Measurements from ENCODE around the gene VGLL2.

VGLL2 gene

DNA sequence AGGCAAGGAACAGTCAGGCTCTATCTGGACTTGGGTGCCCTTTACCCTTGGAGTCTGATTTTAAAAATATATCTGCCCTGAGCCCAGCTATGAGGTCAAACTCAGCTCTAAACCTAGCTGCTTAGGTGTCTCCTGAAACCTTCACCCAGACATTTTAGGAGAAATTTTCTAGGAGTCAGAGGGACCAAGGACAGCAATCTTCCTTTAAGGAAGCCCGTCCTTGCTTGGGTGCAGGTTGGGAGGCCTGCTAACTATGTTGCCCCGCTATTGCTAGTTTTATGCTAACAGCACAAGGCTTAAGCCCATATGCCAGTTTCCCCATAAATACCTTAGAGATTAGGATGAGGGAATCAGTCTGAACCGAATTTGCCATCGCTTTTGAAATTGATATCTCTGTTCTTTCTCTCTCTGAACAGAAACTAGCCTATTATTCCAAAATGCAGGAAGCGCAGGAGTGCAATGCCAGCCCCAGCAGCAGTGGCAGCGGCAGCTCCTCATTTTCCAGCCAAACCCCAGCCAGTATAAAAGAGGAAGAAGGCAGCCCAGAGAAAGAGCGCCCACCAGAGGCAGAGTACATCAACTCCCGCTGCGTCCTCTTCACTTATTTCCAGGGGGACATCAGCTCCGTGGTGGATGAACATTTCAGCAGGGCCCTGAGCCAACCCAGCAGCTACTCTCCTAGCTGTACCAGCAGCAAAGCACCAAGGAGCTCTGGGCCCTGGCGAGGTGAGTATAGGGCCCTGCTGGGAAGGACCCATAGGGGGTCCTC, 2.6 kb downstream of the VGLL2 start:
- Histone ChIP-seq H3K4me1 (ENCODE audit: insufficient read depth, low read length, poor library complexity, severe bottlenecking) (no peaks in the 10 kb centered on the region), H2AFZ (ENCODE audit: low read length) (no peak overlapping the region), H3K4me2 (ENCODE audit: low read depth, low read length, poor library complexity, severe bottlenecking) (no peak overlapping the region), H3K9me3 (ENCODE audit: insufficient read depth, low read depth, low read length) (no peaks in the 10 kb centered on the region), H3F3A (ENCODE audit: low read depth) (no peaks in the 10 kb centered on the region), H4K20me1 (ENCODE audit: insufficient read depth, low read length, poor library complexity, severe bottlenecking) (no peaks in the 10 kb centered on the region), H3K4me3 (ENCODE audit: low read length, poor library complexity, severe bottlenecking) (no peak overlapping the region), H3K36me3 (ENCODE audit: insufficient read depth, low read length) (no peaks in the 10 kb centered on the region), H3K79me2 (ENCODE audit: insufficient read depth, low read length) (no peaks in the 10 kb centered on the region), H3K9me2 (replicated peaks; ENCODE audit: low read depth, low read length) (no peaks in the 10 kb centered on the region), H3K9ac (ENCODE audit: low read depth, low read length, poor library complexity, severe bottlenecking) (no peak overlapping the region), H3K27me3 (ENCODE audit: insufficient read depth, low read length, poor library complexity, severe bottlenecking) (no peaks in the 10 kb centered on the region)
- TF ChIP-seq, protein P1, sequence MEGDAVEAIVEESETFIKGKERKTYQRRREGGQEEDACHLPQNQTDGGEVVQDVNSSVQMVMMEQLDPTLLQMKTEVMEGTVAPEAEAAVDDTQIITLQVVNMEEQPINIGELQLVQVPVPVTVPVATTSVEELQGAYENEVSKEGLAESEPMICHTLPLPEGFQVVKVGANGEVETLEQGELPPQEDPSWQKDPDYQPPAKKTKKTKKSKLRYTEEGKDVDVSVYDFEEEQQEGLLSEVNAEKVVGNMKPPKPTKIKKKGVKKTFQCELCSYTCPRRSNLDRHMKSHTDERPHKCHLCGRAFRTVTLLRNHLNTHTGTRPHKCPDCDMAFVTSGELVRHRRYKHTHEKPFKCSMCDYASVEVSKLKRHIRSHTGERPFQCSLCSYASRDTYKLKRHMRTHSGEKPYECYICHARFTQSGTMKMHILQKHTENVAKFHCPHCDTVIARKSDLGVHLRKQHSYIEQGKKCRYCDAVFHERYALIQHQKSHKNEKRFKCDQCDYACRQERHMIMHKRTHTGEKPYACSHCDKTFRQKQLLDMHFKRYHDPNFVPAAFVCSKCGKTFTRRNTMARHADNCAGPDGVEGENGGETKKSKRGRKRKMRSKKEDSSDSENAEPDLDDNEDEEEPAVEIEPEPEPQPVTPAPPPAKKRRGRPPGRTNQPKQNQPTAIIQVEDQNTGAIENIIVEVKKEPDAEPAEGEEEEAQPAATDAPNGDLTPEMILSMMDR (conservative IDR thresholded peaks at IDR 0.05; ENCODE audit: low read length), result no peak
- no peak for TF ChIP-seq EZH2phosphoT487 (IDR thresholded peaks at IDR 0.05; ENCODE audit: borderline replicate concordance)

DNA sequence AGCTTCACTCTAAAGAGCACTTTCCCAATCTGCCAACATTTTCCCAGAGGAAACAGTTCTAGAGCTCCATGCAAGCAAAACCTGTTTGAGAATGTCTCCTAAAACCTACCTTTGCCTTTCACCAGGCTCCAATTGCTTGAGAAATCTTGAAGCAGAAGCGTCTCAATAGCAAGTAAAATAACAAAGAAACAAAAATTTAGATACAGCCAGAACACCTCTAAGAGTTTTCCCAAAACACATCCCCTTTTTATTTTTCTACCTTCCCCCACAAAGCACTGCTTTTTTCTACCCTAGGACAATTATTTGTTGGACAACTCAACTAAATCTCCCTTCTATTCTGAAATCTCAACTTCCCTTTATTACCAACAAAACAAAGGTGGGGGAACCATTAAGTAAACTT, 3.6 kb downstream of the VGLL2 start:
- Histone ChIP-seq H3K79me2 (ENCODE audit: insufficient read depth, low read length) (no peaks in the 10 kb centered on the region), H3K4me3 (ENCODE audit: low read length, poor library complexity, severe bottlenecking) (no peak overlapping the region), H3K9ac (ENCODE audit: low read depth, low read length, poor library complexity, severe bottlenecking) (no peak overlapping the region), H3K4me2 (ENCODE audit: low read depth, low read length, poor library complexity, severe bottlenecking) (no peak overlapping the region), H3K27me3 (ENCODE audit: insufficient read depth, low read length, poor library complexity, severe bottlenecking) (no peaks in the 10 kb centered on the region), H4K20me1 (ENCODE audit: insufficient read depth, low read length, poor library complexity, severe bottlenecking) (no peaks in the 10 kb centered on the region), H3K36me3 (ENCODE audit: insufficient read depth, low read length) (no peaks in the 10 kb centered on the region), H3K4me1 (ENCODE audit: insufficient read depth, low read length, poor library complexity, severe bottlenecking) (no peaks in the 10 kb centered on the region), H3K9me3 (ENCODE audit: insufficient read depth, low read depth, low read length) (no peaks in the 10 kb centered on the region), H3K9me2 (replicated peaks; ENCODE audit: low read depth, low read length) (no peaks in the 10 kb centered on the region), H2AFZ (ENCODE audit: low read length) (no peak overlapping the region), H3F3A (ENCODE audit: low read depth) (no peaks in the 10 kb centered on the region)
- TF ChIP-seq EZH2phosphoT487 (IDR thresholded peaks at IDR 0.05; ENCODE audit: borderline replicate concordance), result no peak
- TF ChIP-seq, protein P1 (conservative IDR thresholded peaks at IDR 0.05; ENCODE audit: low read length), result no peak

DNA sequence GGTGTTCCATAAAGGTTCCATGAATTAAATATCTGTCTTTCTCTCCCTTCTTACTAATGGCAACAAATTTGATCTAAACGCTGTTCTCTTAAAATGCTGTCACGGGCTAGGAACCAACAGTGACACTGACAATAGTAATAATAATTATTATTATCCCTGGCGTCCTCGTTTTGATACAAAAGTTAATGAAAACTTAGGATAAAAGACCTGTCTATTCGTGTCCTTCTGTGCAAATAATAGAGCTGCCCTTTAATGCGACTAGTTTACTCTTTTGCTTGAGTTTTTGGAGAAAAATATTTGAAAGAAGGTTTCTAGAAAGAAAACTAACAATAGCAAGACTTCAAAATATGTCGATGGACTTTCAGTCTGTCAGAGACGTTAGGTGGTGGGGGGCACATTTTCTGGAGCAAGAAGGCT, 4.3 kb downstream of the VGLL2 start:
- Histone ChIP-seq H3K27me3 (ENCODE audit: insufficient read depth, low read length, poor library complexity, severe bottlenecking) (no peaks in the 10 kb centered on the region), H2AFZ (ENCODE audit: low read length) (no peak overlapping the region), H3K9ac (ENCODE audit: low read depth, low read length, poor library complexity, severe bottlenecking) (no peak overlapping the region), H3K9me2 (replicated peaks; ENCODE audit: low read depth, low read length) (no peaks in the 10 kb centered on the region), H4K20me1 (ENCODE audit: insufficient read depth, low read length, poor library complexity, severe bottlenecking) (no peaks in the 10 kb centered on the region), H3K36me3 (ENCODE audit: insufficient read depth, low read length) (no peaks in the 10 kb centered on the region), H3F3A (ENCODE audit: low read depth) (no peaks in the 10 kb centered on the region), H3K4me1 (ENCODE audit: insufficient read depth, low read length, poor library complexity, severe bottlenecking) (no peaks in the 10 kb centered on the region), H3K4me2 (ENCODE audit: low read depth, low read length, poor library complexity, severe bottlenecking) (no peak overlapping the region), H3K9me3 (ENCODE audit: insufficient read depth, low read depth, low read length) (no peaks in the 10 kb centered on the region), H3K4me3 (ENCODE audit: low read length, poor library complexity, severe bottlenecking) (no peak overlapping the region), H3K79me2 (ENCODE audit: insufficient read depth, low read length) (no peaks in the 10 kb centered on the region)
- TF ChIP-seq, protein P1 (conservative IDR thresholded peaks at IDR 0.05; ENCODE audit: low read length), result no peak
- no peak for TF ChIP-seq EZH2phosphoT487 (IDR thresholded peaks at IDR 0.05; ENCODE audit: borderline replicate concordance)

All from Loucy (cell line).